K562 treated with DMSO at 1 percent for 48 hours (cell line): ENCODE results near the gene CCNA2. TPM values are rescaled to one million over a fixed set of nuclear protein-coding genes. Genes with fewer than 3 reads are reported as not detected.

Source experiments
- total RNA-seq: library from RNA; unstranded; fragments of 300-600 nt; gene quantifications from 2 replicates; pipeline ENCODE4 v1.2.3, GENCODE V29; 2022; ENCODE audit warnings: low replicate concordance; ENCODE audit errors: extremely low read depth

CCNA2 gene
- total RNA-seq = not detected in 2 replicates

DNA sequence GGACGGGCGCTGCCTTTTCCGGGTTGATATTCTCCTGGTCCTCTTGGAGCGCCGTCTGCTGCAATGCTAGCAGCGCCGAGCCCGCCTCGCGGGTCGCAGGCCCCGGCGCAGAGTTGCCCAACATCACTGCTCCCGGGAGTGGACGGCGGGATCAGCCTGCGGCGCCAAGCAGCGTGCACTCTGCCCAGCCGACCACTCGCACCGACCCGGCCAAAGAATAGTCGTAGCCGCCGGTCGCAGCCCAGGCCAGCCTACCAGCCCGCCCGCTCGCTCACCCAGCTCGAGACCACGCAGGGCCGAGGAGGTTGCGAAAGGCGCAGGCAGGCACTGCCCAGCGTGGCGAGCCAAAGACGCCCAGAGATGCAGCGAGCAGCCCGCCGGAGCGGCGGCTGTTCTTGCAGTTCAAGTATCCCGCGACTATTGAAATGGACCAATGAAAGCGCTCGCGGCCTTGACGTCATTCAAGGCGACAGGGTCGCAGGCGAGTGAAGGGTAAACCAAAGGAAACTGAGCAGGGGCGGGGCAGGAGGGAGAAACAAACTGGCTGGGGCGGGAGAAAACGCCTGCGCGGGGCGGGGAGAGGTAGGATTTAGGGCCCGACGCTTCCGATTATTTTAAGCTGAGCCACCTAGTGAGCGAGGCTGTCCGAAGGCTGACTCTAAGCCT is at the start of gene CCNA2:
Gene CCNA2, minus strand, starts transcription at position 379 of the 666 bp plus-strand sequence. Its CDS starts 255 bp downstream, at position 124.

DNA sequence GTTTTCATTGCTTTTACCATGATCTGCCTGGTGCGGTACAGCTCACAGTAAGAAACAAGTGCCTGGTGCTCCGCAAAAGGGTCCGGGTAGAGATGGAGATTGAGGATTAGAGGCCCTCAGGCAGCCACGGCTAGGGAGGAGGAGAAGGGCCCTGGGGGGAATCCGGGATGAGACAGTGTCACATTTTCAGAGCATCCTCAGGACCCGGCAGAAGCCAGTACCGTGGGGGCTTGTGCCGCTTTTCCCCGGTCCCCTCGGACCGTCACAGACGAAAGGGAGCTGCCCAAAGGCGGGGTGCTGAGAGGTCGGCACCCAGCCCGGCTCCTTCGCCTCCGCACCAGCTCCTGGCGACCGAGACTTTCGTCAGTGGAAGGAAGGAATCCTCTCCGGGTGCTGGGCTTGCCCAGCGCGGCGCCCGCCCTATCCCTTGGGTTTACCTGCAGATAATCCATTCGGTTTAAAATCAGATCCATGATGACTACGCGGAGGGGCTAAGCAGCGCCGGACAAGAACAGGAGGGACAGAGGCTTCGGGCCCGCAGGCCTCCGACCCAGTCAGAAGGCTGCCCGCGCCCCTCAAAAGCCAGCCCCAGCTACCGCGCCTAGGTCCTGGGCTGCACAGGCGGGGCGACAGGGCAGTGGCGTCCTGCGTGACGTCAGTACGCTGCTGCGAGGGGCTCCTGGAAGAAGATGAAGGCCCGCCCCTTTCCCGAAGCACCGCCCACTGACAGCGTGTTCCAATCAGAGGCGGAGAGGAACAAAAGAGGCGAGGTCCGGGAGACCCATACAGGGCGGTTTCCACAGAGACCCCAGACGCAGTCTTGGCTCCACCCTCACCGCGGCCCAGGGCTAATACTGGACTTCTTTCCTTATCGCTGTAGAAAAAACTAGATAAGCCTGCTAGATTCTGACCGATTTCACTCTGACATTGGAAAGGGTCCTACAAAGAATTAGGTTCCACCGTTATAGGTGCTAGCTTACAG is 46.4 kb upstream of the CCNA2 start, which contains the start of gene BBS7:
Gene BBS7, minus strand, starts transcription at position 634 of the 982 bp plus-strand sequence. Its CDS starts 161 bp downstream, at position 473.

DNA sequence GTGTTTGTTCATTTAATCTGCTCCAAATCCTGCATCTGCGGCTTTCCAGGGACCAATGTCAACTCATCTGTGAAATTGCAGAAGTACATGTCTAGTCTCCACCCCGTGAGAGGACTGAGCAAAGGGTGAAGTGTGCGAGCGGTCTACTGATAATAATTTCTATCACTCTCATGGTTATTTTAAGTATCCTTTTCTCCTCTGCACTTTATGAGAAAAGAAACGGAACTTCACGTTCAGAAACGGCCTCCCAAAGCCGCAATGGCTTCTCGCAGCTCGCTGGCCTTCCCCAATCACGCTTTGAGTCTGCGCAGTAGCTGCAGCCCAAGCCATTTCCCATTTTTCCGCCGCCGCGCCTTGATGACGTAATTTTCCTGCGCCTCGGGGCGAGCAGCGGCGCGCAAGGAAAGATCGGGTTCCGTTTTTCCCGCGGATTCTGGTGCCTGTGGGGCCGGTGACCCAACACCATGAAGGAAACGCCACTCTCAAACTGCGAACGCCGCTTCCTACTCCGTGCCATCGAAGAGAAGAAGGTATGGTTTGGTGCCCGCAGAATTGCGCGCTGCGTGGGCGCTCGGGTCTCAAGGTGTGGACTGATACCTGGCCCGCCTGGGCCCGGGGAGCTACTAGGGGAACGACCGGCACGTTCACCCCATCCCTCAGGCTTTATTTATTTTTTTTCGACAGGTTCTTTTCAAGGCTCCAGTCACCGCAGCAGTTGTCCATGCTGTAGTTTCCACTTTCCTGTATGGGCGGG is 22.5 kb downstream of the CCNA2 start, which contains the start of gene EXOSC9:
Gene EXOSC9, plus strand, starts transcription at position 363 of the 754 bp plus-strand sequence. Its CDS starts 102 bp downstream, at position 465.

Other genes starting within 250 kb of the CCNA2 start
- not detected in 2 replicates for gene ANXA5, start 126.9 kb downstream of the CCNA2 start, total RNA-seq
- gene SMIM43, start 58.7 kb downstream of the CCNA2 start, total RNA-seq = not detected in 2 replicates
- gene EXOSC9, start 22.6 kb downstream of the CCNA2 start, total RNA-seq = not detected in 2 replicates
- not detected in 2 replicates for gene BBS7, start 46.6 kb upstream of the CCNA2 start, total RNA-seq
- gene TRPC3, start 128.2 kb upstream of the CCNA2 start, total RNA-seq = not detected in 2 replicates